Dendritic cell treated with granulocyte-macrophage colony-stimulating factor and Interleukin-4, amounts not matched to agents 40 ng/mL and 50 ng/mL, for 4 days (primary cell): ENCODE data around the gene USP6NL.

Experiments
- H3K27ac Mint-ChIP-seq: one replicate; pipeline ENCODE4 v1.8.0; 2022; ENCODE audit warnings: mild to moderate bottlenecking, mixed read lengths
- H3K27me3 Mint-ChIP-seq: one replicate; pipeline ENCODE4 v1.8.0; 2022; ENCODE audit warnings: mild to moderate bottlenecking, mixed read lengths
- H3K36me3 Mint-ChIP-seq: one replicate; pipeline ENCODE4 v1.8.0; 2022; ENCODE audit warnings: low read depth, mixed read lengths
- H3K4me1 Mint-ChIP-seq: one replicate; pipeline ENCODE4 v1.8.0; 2022; ENCODE audit warnings: low read depth, mixed read lengths
- H3K4me3 Mint-ChIP-seq: one replicate; pipeline ENCODE4 v1.8.0; 2022; ENCODE audit warnings: mild to moderate bottlenecking, moderate library complexity, mixed read lengths
- H3K9me3 Mint-ChIP-seq: one replicate; pipeline ENCODE4 v1.8.0; 2022; ENCODE audit warnings: mixed read lengths
- intact Hi-C: fragments of 100-400 bp; cut with micrococcal nuclease; formaldehyde crosslinking; loops from one replicate; pipeline ENCODE4 v1.15.0; 2022

Gene USP6NL

DNA sequence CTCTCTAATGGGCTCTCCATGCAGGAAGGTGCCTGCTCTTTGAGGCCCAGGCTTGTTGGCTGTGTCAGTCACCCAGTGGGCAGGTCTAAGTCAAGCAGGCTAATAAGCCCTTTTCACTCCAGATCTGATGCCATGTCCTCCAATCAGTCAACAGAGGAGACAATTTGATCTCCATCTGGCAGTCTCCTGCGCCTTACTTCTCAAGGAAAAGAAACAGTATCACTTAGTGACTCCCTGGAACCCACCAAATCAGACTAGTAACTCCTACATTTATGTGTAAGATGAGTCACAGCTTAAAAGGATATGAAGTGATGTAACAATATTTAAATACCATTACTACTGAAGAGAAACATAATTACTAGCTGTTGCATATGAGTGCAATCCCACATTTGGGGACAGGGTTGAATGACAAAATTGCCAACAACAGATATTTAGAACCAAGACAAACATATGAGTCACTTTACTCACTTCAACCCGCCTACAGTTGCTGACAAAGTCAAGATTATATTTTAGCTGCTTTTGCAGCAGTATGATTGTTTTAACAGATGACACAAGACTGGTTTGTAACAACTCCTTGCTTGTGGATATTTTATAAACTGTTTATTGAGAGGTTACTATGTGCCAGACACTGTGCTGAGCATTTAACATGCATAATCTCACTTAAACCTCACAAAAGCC lies 72.1 kb downstream of the USP6NL start:
- intact Hi-C loops: no loop called here
- H3K27ac Mint-ChIP-seq: peak overlapping the region; percentile 5

GRCh38 chr10:11538834-11539190 lies 72.6 kb downstream of the USP6NL start:
- H3K27me3 Mint-ChIP-seq: no peaks in the 10 kb centered on the region
- H3K4me1 Mint-ChIP-seq: peaks cover 30% of the 10 kb centered on the region
- no peaks in the 10 kb centered on the region for H3K9me3 Mint-ChIP-seq
- H3K27ac Mint-ChIP-seq: peak overlapping the region; percentile 5
- H3K4me3 Mint-ChIP-seq: no peak overlapping the region
- no peaks in the 10 kb centered on the region for H3K36me3 Mint-ChIP-seq
- intact Hi-C loops: no loop called here

More for the DNA sequence above, 72.1 kb downstream of the USP6NL start:
- H3K27me3 Mint-ChIP-seq: no peaks in the 10 kb centered on the region
- no peaks in the 10 kb centered on the region for H3K36me3 Mint-ChIP-seq
- H3K9me3 Mint-ChIP-seq: no peaks in the 10 kb centered on the region
- H3K4me1 Mint-ChIP-seq: peaks cover 25% of the 10 kb centered on the region
- no peak overlapping the region for H3K4me3 Mint-ChIP-seq

DNA sequence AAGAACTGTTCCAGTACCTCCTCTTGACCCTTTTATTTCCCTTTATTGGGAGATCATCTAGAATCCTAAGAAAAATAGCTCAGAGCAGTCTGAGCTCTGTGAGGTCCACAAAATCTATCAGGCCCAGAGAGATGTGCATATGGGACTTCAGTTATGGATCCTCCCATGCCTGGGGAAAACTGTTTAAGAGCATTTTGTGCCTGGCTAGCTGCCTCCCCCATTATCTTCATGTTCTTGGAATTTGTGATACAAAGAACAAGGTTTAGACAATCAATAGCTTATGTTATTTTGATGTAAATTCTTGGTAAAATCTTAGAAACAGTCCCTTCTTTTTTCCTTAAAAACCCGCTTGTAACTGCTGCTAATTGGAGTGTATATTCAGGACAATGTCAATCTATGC lies 75.2 kb downstream of the USP6NL start:
- Mint-ChIP-seq H3K27me3 (no peaks in the 10 kb centered on the region), H3K27ac (no peak overlapping the region), H3K4me3 (no peak overlapping the region), H3K4me1 (peaks cover 42% of the 10 kb centered on the region), H3K9me3 (no peaks in the 10 kb centered on the region), H3K36me3 (no peaks in the 10 kb centered on the region)
- intact Hi-C loops: no loop called here

- Mint-ChIP-seq H3K9me3 (no peaks in the 10 kb centered on the region), H3K27me3 (no peaks in the 10 kb centered on the region), H3K27ac (no peak overlapping the region), H3K4me3 (no peak overlapping the region), H3K36me3 (no peaks in the 10 kb centered on the region), H3K4me1 (peaks cover 42% of the 10 kb centered on the region)
- intact Hi-C loops: no loop called here
These were observed 76.0 kb downstream of the USP6NL start for GRCh38 chr10:11535346-11535959.

DNA sequence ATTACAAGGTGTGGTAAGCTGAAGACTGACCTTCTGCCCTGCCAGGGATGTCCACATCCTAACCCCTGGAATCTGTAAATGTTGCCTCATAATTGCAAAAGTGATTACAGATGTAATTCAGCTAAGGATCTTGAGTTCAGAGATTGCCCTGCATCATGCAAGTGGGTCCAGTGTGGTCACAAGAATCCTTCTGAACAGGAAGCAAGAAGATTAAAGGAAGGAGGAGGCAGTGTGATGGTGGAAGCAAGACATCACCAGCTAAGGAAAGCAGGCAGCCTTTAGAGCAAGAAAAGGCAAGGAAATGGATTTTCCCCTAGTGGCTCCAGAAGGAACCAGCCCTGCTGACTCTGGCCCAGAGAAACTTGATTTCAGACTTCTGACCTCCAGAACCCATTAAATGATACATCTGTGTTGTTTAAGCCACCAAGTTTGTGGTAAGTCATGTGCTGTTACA lies 78.1 kb downstream of the USP6NL start:
- H3K27me3 Mint-ChIP-seq: no peaks in the 10 kb centered on the region
- no peaks in the 10 kb centered on the region for H3K36me3 Mint-ChIP-seq
- H3K4me3 Mint-ChIP-seq: no peak overlapping the region
- intact Hi-C loops: no loop called here
- no peaks in the 10 kb centered on the region for H3K9me3 Mint-ChIP-seq
- H3K4me1 Mint-ChIP-seq: peaks cover 39% of the 10 kb centered on the region
- H3K27ac Mint-ChIP-seq: no peak overlapping the region

DNA sequence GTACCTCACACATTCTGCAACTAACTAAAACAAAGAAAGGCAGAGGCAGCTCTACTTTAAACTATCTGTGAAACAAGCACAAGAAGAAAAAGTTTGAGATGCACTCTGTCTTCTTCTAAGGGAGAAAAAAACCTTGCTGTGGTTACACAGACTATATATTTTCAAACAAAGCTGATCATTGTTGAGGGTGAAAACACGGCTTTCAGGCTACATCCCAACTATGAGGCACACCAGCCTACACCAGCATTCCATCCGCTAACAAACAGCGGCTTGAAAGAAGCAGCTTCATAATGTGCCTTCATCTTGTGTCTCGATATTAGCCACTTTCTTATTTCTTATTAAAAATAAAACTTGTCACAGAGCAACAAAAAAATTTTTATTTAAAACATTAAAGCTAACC lies 79.1 kb downstream of the USP6NL start:
- intact Hi-C loops: no loop called here
- Mint-ChIP-seq H3K4me1 (peaks cover 40% of the 10 kb centered on the region), H3K9me3 (no peaks in the 10 kb centered on the region), H3K4me3 (no peak overlapping the region), H3K36me3 (peaks cover under 1% of the 10 kb centered on the region), H3K27ac (no peak overlapping the region), H3K27me3 (no peaks in the 10 kb centered on the region)

DNA sequence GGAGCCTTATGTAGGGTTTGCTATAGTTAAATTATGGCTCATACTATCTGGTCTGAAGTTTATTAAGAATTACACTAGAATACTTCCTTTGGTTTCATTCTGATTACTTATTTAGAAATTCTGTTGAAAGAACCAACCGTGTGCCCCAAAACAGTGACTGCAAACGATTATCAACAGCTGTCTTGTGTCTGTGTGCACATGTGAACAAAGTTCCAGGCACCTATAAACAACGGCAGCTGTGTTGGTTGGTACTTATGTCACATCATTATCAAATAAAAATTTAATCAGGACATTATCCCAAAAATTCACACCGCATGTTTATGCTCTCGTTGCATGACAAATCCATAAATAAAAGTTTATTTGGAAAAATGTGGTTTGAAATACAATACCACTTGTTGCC lies 80.6 kb downstream of the USP6NL start:
- intact Hi-C loops: no loop called here
- Mint-ChIP-seq H3K27ac (no peak overlapping the region), H3K9me3 (no peaks in the 10 kb centered on the region), H3K27me3 (no peaks in the 10 kb centered on the region), H3K4me3 (no peak overlapping the region), H3K36me3 (peaks cover 14% of the 10 kb centered on the region), H3K4me1 (peaks cover 40% of the 10 kb centered on the region)

DNA sequence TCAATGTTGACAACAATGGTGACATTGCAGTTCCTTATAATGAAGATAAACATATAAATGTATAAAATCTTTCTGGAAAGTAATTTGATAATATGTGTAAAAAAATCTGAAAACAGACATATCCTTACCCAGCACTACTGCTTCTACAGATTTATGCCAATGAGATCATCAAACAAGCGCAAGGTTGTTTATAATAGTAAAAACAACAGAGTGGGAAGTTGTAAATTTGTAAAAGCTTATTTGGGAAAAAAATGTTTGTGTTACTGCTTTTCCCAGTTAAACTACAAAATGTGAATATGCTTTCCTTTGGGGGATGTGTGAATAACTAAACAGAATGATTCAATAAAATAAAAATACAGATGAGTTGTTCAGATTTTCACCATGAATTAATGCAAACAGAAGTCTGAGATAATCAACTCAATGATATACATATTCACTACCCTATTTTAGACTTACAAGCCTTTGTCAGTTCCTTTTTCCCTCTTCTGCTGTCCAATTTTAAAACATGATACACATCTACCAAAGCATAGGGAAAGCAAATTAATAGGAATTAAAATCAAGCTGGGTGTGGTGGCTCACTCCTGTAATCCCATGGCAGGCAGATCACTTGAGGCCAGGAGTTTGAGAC lies 82.1 kb downstream of the USP6NL start:
- Mint-ChIP-seq H3K9me3 (no peaks in the 10 kb centered on the region), H3K4me3 (no peak overlapping the region), H3K27me3 (no peaks in the 10 kb centered on the region), H3K27ac (no peak overlapping the region), H3K36me3 (peaks cover 16% of the 10 kb centered on the region), H3K4me1 (peaks cover 30% of the 10 kb centered on the region)
- intact Hi-C loops: no loop called here

- peak overlapping the region; percentile 17 for H3K27ac Mint-ChIP-seq
- peaks cover 16% of the 10 kb centered on the region for H3K36me3 Mint-ChIP-seq
- intact Hi-C loops: no loop called here
These were observed 83.2 kb downstream of the USP6NL start for GRCh38 chr10:11528286-11528685.

DNA sequence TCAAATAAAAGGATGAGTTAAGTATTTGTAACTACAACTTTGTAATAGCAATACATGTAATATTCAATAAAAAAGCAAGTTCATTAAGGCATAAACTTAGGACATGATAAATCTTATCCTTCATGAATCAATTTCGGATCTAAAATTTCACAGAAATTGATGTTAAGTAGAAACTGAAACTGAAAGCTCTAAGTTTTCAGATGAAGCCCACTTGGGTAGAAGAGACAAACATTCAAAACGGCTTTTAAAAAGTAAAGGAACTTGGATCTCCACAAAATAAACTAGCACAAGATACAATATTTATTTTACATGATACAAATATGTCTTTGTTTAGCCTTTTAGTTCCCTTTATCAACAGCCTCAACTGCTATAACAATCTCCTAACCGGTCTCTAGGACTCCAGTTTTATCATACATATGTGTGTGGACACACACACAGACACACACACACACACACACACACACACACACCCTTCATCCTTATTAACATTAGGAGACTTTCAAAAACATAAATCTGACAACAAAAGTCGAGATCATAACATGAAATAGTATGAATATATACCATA lies 83.7 kb downstream of the USP6NL start:
- H3K36me3 Mint-ChIP-seq: peaks cover 16% of the 10 kb centered on the region
- no peak overlapping the region for H3K27ac Mint-ChIP-seq
- intact Hi-C loops: no loop called here
- H3K4me3 Mint-ChIP-seq: no peak overlapping the region
- H3K27me3 Mint-ChIP-seq: no peaks in the 10 kb centered on the region
- peaks cover 18% of the 10 kb centered on the region for H3K4me1 Mint-ChIP-seq
- no peaks in the 10 kb centered on the region for H3K9me3 Mint-ChIP-seq

More at GRCh38 chr10:11528286-11528685, 83.2 kb downstream of the USP6NL start:
- Mint-ChIP-seq H3K9me3 (no peaks in the 10 kb centered on the region), H3K4me1 (peaks cover 19% of the 10 kb centered on the region), H3K27me3 (no peaks in the 10 kb centered on the region), H3K4me3 (no peak overlapping the region)

- Mint-ChIP-seq H3K27me3 (no peaks in the 10 kb centered on the region), H3K27ac (no peak overlapping the region), H3K4me1 (peaks cover 23% of the 10 kb centered on the region), H3K9me3 (no peaks in the 10 kb centered on the region), H3K4me3 (no peak overlapping the region), H3K36me3 (peaks cover 16% of the 10 kb centered on the region)
- intact Hi-C loops: no loop called here
These were observed 84.4 kb downstream of the USP6NL start for GRCh38 chr10:11527068-11527467.

GRCh38 chr10:11525503-11525902 lies 85.9 kb downstream of the USP6NL start:
- intact Hi-C loops: no loop called here
- H3K36me3 Mint-ChIP-seq: peaks cover 16% of the 10 kb centered on the region
- H3K4me3 Mint-ChIP-seq: no peak overlapping the region
- no peaks in the 10 kb centered on the region for H3K9me3 Mint-ChIP-seq
- H3K27ac Mint-ChIP-seq: no peak overlapping the region
- H3K27me3 Mint-ChIP-seq: no peaks in the 10 kb centered on the region
- peaks cover 28% of the 10 kb centered on the region for H3K4me1 Mint-ChIP-seq

DNA sequence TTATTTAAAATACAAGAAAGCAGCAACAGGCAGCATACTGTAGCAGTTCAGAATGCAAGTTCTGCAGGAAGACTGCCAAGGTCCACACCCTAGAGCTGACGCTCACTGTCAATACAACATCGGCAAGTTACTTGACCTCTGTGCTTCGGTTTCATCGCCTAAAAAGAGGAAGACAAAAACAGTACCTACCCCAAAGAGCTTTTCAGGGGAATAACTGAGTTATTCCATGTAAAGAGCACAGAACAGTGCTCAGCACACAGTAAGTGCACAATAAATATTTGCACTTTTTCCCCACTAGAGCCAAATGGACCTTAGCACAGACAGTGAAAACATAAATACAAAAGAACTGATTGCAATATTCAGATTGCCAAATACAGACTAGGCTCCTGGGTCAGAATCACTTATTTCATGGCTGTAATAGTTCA lies 88.6 kb downstream of the USP6NL start:
- no peak overlapping the region for H3K4me3 Mint-ChIP-seq
- H3K9me3 Mint-ChIP-seq: no peaks in the 10 kb centered on the region
- peaks cover 16% of the 10 kb centered on the region for H3K4me1 Mint-ChIP-seq
- H3K27me3 Mint-ChIP-seq: no peaks in the 10 kb centered on the region
- H3K27ac Mint-ChIP-seq: no peak overlapping the region
- H3K36me3 Mint-ChIP-seq: peaks cover 22% of the 10 kb centered on the region
- intact Hi-C loops: no loop called here

DNA sequence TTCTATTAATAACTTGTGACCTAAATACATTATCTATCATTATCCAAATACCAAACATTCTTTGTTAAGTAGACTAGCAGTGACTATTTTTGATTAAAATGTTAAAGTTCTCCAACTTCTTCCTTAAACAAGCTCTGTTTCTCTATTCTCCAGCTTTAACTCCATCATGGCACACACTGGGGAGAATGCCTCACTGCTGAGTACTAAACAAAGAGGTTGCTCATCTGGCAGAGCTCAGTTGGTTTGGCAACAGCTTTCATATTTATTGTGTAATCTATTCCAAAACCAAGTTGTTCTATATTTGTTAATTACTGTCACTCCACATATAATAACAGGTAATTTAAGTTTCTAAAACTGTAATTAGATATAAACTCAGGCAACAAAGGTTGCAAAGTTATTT lies 89.6 kb downstream of the USP6NL start:
- H3K4me3 Mint-ChIP-seq: no peak overlapping the region
- H3K9me3 Mint-ChIP-seq: no peaks in the 10 kb centered on the region
- no peak overlapping the region for H3K27ac Mint-ChIP-seq
- peaks cover 22% of the 10 kb centered on the region for H3K4me1 Mint-ChIP-seq
- intact Hi-C loops: no loop called here
- H3K27me3 Mint-ChIP-seq: no peaks in the 10 kb centered on the region
- H3K36me3 Mint-ChIP-seq: peaks cover 18% of the 10 kb centered on the region
